GM23338 (cell line): ENCODE measurements around the gene CAPN1. TPM values are rescaled to one million over a fixed set of nuclear protein-coding genes. Genes with fewer than 3 reads are reported as not detected.
"Not testable (repeated sequence)": the region's sequence is repeated elsewhere in the genome, so short reads cannot be mapped to it uniquely, and the experiment has no call there.

Experiments
- ATAC-seq: fragments of 200-7000 bp; cut with Tn5 transposase; 3 replicates; pipeline ENCODE4 v1.9.1; 2020
- DNase-seq: peaks from one replicate; pipeline ENCODE4 v3.0.0-alpha.2; 2015; ENCODE audit warnings: low spot score
- H2AFZ ChIP-seq: fragments of 200-600 bp; sonication (generic); 2 replicates; pipeline ENCODE4 v1.8.0; 2016; ENCODE audit warnings: antibody characterized with exemption, mild to moderate bottlenecking, moderate library complexity
- H3F3A ChIP-seq: fragments of 200-600 bp; sonication (generic); replicated peaks from 2 replicates; pipeline ENCODE4 v1.8.0; 2017; ENCODE audit warnings: antibody characterized with exemption, mixed run types, low read depth
- H3K27ac ChIP-seq: fragments of 200-600 bp; sonication (generic); 2 replicates; pipeline ENCODE4 v1.6.1; 2016; ENCODE audit warnings: low read depth
- H3K27me3 ChIP-seq: fragments of 200-600 bp; sonication (generic); 2 replicates; pipeline ENCODE4 v1.8.0; 2016; ENCODE audit warnings: mild to moderate bottlenecking, mixed run types, moderate library complexity; ENCODE audit not compliant: insufficient read depth
- H3K36me3 ChIP-seq: fragments of 200-600 bp; sonication (generic); 2 replicates; pipeline ENCODE4 v1.8.0; 2016; ENCODE audit warnings: mild to moderate bottlenecking; ENCODE audit not compliant: insufficient read depth
- H3K4me1 ChIP-seq: fragments of 200-600 bp; sonication (generic); 2 replicates; pipeline ENCODE4 v1.8.0; 2016; ENCODE audit warnings: mild to moderate bottlenecking, moderate library complexity; ENCODE audit not compliant: insufficient read depth
- H3K4me2 ChIP-seq: fragments of 200-600 bp; sonication (generic); 2 replicates; pipeline ENCODE4 v1.7.1; 2017; ENCODE audit warnings: mixed run types
- H3K4me3 ChIP-seq: fragments of 200-600 bp; sonication (generic); 2 replicates; pipeline ENCODE4 v1.6.1; 2016; ENCODE audit warnings: mixed run types
- H3K79me2 ChIP-seq: fragments of 200-600 bp; sonication (generic); replicated peaks from 2 replicates; pipeline ENCODE4 v1.8.0; 2017; ENCODE audit warnings: mild to moderate bottlenecking; ENCODE audit not compliant: insufficient read depth
- H3K9me2 ChIP-seq: fragments of 200-600 bp; sonication (generic); 2 replicates; pipeline ENCODE4 v1.8.0; 2017; ENCODE audit not compliant: insufficient read depth
- H4K20me1 ChIP-seq: fragments of 200-600 bp; sonication (generic); replicated peaks from 2 replicates; pipeline ENCODE4 v1.8.0; 2017; ENCODE audit warnings: mild to moderate bottlenecking; ENCODE audit not compliant: insufficient read depth
- H3K27ac Mint-ChIP-seq: 2 replicates; pipeline ENCODE4 v1.8.0; 2020; ENCODE audit warnings: inconsistent platforms, mild to moderate bottlenecking, moderate library complexity, mixed read lengths
- H3K27me3 Mint-ChIP-seq: 3 replicates; pipeline ENCODE4 v1.8.0; 2022; ENCODE audit warnings: low read depth, mild to moderate bottlenecking, moderate library complexity, mixed read lengths, inconsistent platforms; ENCODE audit not compliant: insufficient read depth, poor library complexity
- H3K36me3 Mint-ChIP-seq: 3 replicates; pipeline ENCODE4 v1.8.0; 2021; ENCODE audit warnings: low read depth, mild to moderate bottlenecking, inconsistent platforms, moderate library complexity, mixed read lengths
- H3K4me1 Mint-ChIP-seq: 3 replicates; pipeline ENCODE4 v1.8.0; 2020; ENCODE audit warnings: mild to moderate bottlenecking, inconsistent platforms, mixed read lengths
- H3K4me3 Mint-ChIP-seq: 3 replicates; pipeline ENCODE4 v1.8.0; 2021; ENCODE audit warnings: moderate library complexity, mild to moderate bottlenecking, inconsistent platforms, mixed read lengths
- H3K9me3 Mint-ChIP-seq: 3 replicates; pipeline ENCODE4 v1.8.0; 2020; ENCODE audit warnings: moderate library complexity, mild to moderate bottlenecking, inconsistent platforms, mixed read lengths
- POLR2AphosphoS5 ChIP-seq: IDR thresholded peaks from 2 replicates; pipeline ENCODE4 v1.6.1; 2016; ENCODE audit warnings: antibody characterized with exemption, low read depth
- STAT1 ChIP-seq: IDR thresholded peaks from one replicate; pipeline ENCODE4 v1.6.1; 2016; ENCODE audit warnings: antibody characterized with exemption; ENCODE audit not compliant: unreplicated experiment
- ZNF331 ChIP-seq: fragments of 250-450 bp; sonication (Bioruptor Pico); IDR thresholded peaks from 2 replicates; pipeline ENCODE4 v1.5.0; 2020; ENCODE audit warnings: low read depth, mild to moderate bottlenecking, moderate library complexity
- polyA plus RNA-seq: library from polyadenylated mRNA; unstranded; fragments of >200 nt; fragmentation: Nextera tagmentation; extraction: Ambion mirVana; gene quantifications from 2 replicates; pipeline ENCODE4 v1.2.1, GENCODE V29; 2016
- total RNA-seq: library from RNA; depleted of rRNA; stranded (reverse); fragments of >200 nt; shearing (Covaris generic); gene quantifications from 2 replicates; pipeline ENCODE4 v1.2.3, GENCODE V29; 2014
- TF ChIP-seq, protein P1 (sequence below): fragments of 250-450 bp; sonication (Bioruptor Pico); IDR thresholded peaks from 2 replicates; pipeline ENCODE4 v1.5.0; 2020; ENCODE audit warnings: mild to moderate bottlenecking, moderate library complexity
- TF ChIP-seq, protein P2 (sequence below), 2 experiments: fragments of 200-600 bp in 1 of 2; sonication (generic) in 1 of 2; conservative IDR thresholded peaks; 2 replicates each; pipeline versions ENCODE4 v1.5.1 to v1.6.1; 2016 to 2017; ENCODE audit warnings: antibody characterized with exemption in 2 of 2, low read depth in 2 of 2, mild to moderate bottlenecking in 2 of 2, moderate library complexity in 1 of 2
- TF ChIP-seq, protein P3 (sequence below): IDR thresholded peaks from one replicate; pipeline ENCODE4 v1.6.1; 2018; ENCODE audit warnings: antibody characterized with exemption; ENCODE audit not compliant: unreplicated experiment

Gene CAPN1
- total and polyA plus RNA-seq, 2 experiments from 2014 or later: 67.3 to 277 TPM

DNA sequence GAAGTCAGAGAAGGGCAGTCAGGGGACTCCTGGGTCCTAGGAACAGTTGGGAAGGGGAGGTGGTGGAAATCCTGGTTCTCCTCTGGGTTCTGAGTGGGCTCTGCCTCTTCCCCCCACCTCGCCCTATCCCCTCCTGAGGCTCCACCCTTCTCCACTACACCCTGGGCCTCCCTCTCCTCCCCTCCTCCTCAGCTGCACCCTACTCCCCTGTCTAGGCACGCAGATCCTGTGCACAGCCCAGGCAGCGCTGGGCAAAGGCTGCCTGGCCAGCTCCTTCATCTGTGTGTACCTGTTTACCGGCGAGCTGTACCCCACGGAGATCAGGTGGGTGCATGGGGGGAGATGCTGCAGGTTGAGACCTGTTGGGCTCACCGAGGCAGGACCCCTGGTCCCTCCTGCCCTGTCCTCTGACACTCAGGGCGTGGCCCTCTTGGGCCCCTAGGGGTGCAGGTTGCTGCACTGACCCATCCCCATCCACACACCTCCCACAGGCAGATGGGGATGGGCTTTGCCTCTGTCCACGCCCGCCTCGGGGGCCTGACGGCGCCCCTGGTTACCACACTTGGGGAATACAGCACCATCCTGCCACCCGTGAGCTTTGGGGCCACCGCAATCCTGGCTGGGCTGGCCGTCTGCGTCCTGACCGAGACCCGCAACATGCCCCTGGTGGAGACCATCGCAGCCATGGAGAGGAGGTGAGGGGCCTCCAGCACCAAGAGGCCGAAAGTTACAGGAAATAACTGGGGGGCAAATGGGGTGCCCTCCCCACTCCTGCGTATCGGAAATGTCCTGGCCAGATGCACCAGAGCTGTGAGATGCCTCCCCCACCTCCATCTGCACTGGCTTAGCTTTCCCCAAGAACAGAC is 54.7 kb downstream of the CAPN1 start (continued):
- TF ChIP-seq, protein P1, sequence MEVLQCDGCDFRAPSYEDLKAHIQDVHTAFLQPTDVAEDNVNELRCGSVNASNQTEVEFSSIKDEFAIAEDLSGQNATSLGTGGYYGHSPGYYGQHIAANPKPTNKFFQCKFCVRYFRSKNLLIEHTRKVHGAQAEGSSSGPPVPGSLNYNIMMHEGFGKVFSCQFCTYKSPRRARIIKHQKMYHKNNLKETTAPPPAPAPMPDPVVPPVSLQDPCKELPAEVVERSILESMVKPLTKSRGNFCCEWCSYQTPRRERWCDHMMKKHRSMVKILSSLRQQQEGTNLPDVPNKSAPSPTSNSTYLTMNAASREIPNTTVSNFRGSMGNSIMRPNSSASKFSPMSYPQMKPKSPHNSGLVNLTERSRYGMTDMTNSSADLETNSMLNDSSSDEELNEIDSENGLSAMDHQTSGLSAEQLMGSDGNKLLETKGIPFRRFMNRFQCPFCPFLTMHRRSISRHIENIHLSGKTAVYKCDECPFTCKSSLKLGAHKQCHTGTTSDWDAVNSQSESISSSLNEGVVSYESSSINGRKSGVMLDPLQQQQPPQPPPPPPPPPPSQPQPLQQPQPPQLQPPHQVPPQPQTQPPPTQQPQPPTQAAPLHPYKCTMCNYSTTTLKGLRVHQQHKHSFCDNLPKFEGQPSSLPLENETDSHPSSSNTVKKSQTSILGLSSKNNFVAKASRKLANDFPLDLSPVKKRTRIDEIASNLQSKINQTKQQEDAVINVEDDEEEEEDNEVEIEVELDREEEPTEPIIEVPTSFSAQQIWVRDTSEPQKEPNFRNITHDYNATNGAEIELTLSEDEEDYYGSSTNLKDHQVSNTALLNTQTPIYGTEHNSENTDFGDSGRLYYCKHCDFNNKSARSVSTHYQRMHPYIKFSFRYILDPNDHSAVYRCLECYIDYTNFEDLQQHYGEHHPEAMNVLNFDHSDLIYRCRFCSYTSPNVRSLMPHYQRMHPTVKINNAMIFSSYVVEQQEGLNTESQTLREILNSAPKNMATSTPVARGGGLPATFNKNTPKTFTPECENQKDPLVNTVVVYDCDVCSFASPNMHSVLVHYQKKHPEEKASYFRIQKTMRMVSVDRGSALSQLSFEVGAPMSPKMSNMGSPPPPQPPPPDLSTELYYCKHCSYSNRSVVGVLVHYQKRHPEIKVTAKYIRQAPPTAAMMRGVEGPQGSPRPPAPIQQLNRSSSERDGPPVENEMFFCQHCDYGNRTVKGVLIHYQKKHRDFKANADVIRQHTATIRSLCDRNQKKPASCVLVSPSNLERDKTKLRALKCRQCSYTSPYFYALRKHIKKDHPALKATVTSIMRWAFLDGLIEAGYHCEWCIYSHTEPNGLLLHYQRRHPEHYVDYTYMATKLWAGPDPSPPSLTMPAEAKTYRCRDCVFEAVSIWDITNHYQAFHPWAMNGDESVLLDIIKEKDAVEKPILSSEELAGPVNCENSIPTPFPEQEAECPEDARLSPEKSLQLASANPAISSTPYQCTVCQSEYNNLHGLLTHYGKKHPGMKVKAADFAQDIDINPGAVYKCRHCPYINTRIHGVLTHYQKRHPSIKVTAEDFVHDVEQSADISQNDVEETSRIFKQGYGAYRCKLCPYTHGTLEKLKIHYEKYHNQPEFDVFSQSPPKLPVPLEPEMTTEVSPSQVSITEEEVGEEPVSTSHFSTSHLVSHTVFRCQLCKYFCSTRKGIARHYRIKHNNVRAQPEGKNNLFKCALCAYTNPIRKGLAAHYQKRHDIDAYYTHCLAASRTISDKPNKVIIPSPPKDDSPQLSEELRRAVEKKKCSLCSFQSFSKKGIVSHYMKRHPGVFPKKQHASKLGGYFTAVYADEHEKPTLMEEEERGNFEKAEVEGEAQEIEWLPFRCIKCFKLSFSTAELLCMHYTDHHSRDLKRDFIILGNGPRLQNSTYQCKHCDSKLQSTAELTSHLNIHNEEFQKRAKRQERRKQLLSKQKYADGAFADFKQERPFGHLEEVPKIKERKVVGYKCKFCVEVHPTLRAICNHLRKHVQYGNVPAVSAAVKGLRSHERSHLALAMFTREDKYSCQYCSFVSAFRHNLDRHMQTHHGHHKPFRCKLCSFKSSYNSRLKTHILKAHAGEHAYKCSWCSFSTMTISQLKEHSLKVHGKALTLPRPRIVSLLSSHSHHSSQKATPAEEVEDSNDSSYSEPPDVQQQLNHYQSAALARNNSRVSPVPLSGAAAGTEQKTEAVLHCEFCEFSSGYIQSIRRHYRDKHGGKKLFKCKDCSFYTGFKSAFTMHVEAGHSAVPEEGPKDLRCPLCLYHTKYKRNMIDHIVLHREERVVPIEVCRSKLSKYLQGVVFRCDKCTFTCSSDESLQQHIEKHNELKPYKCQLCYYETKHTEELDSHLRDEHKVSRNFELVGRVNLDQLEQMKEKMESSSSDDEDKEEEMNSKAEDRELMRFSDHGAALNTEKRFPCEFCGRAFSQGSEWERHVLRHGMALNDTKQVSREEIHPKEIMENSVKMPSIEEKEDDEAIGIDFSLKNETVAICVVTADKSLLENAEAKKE: no peak
- TF ChIP-seq STAT1: no peak
- TF ChIP-seq, protein P2, sequence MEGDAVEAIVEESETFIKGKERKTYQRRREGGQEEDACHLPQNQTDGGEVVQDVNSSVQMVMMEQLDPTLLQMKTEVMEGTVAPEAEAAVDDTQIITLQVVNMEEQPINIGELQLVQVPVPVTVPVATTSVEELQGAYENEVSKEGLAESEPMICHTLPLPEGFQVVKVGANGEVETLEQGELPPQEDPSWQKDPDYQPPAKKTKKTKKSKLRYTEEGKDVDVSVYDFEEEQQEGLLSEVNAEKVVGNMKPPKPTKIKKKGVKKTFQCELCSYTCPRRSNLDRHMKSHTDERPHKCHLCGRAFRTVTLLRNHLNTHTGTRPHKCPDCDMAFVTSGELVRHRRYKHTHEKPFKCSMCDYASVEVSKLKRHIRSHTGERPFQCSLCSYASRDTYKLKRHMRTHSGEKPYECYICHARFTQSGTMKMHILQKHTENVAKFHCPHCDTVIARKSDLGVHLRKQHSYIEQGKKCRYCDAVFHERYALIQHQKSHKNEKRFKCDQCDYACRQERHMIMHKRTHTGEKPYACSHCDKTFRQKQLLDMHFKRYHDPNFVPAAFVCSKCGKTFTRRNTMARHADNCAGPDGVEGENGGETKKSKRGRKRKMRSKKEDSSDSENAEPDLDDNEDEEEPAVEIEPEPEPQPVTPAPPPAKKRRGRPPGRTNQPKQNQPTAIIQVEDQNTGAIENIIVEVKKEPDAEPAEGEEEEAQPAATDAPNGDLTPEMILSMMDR (conservative IDR thresholded peaks at IDR 0.05; ENCODE audit: low read depth in 2 of 2): no peak
- TF ChIP-seq ZNF331: no peak
- no peak for TF ChIP-seq POLR2AphosphoS5
- TF ChIP-seq, protein P3, sequence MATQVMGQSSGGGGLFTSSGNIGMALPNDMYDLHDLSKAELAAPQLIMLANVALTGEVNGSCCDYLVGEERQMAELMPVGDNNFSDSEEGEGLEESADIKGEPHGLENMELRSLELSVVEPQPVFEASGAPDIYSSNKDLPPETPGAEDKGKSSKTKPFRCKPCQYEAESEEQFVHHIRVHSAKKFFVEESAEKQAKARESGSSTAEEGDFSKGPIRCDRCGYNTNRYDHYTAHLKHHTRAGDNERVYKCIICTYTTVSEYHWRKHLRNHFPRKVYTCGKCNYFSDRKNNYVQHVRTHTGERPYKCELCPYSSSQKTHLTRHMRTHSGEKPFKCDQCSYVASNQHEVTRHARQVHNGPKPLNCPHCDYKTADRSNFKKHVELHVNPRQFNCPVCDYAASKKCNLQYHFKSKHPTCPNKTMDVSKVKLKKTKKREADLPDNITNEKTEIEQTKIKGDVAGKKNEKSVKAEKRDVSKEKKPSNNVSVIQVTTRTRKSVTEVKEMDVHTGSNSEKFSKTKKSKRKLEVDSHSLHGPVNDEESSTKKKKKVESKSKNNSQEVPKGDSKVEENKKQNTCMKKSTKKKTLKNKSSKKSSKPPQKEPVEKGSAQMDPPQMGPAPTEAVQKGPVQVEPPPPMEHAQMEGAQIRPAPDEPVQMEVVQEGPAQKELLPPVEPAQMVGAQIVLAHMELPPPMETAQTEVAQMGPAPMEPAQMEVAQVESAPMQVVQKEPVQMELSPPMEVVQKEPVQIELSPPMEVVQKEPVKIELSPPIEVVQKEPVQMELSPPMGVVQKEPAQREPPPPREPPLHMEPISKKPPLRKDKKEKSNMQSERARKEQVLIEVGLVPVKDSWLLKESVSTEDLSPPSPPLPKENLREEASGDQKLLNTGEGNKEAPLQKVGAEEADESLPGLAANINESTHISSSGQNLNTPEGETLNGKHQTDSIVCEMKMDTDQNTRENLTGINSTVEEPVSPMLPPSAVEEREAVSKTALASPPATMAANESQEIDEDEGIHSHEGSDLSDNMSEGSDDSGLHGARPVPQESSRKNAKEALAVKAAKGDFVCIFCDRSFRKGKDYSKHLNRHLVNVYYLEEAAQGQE: no peak

DNA sequence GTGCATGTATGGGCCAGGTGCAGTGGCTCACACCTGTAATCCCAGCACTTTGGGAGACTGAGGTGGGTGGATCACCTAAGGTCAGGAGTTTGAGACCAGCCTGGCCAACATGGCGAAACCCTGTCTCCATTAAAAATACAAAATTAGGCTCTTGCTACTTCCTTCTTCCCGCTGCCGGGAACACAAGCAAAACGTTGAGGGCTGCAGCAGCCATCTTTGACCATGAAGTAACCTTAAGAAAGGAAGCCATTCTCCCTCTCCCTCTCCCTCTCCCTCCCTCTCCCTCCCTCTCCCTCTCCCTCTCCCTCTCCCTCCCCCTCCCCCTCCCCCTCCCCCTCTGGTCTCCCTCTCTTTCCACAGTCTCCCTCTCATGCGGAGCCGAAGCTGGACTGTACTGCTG is 56.6 kb downstream of the CAPN1 start:
- not testable (repeated sequence) for H3K4me2 ChIP-seq, H3K4me3 Mint-ChIP-seq, H3K79me2 ChIP-seq, H3K4me3 ChIP-seq, ATAC-seq, DNase-seq, H3K36me3 ChIP-seq, H3K4me1 ChIP-seq, H3K4me1 Mint-ChIP-seq, H3K27ac Mint-ChIP-seq, H3K27me3 Mint-ChIP-seq, H3K9me2 ChIP-seq, H4K20me1 ChIP-seq, H2AFZ ChIP-seq, H3K27ac ChIP-seq, H3F3A ChIP-seq, H3K27me3 ChIP-seq
- Mint-ChIP-seq H3K9me3 (peaks cover 11% of the 10 kb centered on the region; the same call in 2 of the 3 replicates), H3K36me3 (peaks cover 40% of the 10 kb centered on the region)
